HG02610 (cell line): ENCODE data around the gene MAGEA9.
A peak's percentile ranks its signal among the peaks of the same experiment; 100 is the strongest.
"Not testable (repeated sequence)": the region's sequence is repeated elsewhere in the genome, so short reads cannot be mapped to it uniquely, and the experiment has no call there.

ENCODE experiments used
- ATAC-seq: cut with Tn5 transposase; IDR thresholded peaks from one replicate; pipeline ENCODE4 v1.9.1; 2021; ENCODE audit warnings: mild to moderate bottlenecking, moderate library complexity; ENCODE audit not compliant: unreplicated experiment

Gene MAGEA9

GRCh38 chrX:149807747-149808458 lies 26.2 kb downstream of the MAGEA9 start:
- no peak for ATAC-seq

DNA sequence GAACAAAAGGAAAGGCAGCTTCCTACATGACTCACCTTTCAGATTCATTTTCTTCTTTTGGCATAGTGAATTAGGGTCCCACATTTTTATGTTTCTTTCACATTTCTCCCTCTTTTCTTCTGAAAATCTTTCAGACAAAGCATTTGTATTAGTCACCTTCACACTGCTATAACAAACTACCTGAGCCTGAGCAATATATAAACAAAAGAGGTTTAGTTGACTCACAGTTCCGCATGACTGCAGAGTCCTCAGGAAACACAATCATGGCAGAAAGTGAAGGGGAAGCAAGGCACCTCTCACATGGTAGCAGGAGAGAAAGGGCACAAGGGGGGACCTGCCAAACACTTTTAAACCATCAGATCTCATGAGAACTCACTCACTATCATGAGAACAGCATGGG lies 36.9 kb downstream of the MAGEA9 start:
- no peak for ATAC-seq

DNA sequence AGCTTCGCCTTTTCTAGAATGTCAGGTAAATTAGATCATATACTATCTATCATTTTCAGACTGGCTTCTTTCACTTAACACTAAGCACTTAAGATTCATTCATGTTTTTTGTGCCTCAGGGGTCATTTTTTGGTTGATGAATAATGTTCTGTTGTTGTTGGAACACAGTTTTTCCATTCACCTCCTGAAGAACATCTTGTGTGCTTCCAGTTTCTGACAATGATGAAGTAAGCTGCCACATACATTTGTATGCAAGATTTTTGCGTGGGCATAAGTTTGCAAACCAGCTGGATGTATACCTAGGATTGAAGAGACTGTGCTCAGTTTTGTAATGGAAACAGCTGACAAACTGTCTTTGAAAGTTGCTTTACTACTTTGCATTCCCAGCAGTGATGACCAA lies 37.6 kb downstream of the MAGEA9 start:
- ATAC-seq: no peak

DNA sequence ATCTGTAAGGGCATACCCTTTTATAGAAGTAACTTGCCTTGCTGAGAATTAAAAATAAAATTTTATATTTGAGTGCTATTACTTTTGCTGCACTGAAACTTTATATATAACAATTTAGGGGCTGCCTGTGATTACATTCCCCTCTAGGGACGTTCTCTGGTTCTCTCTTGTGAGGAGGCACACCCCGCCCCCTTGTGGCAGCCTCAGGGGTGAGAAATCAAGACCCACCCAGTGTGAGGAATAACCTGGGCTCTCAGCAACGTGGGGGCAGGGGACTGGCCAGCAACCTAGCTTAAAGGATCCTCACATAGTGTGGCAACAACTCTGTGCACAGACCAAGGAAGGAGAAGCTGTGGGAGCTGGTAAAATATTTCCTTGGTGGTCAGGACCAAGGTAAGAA lies 43.7 kb downstream of the MAGEA9 start:
- no peak for ATAC-seq

DNA sequence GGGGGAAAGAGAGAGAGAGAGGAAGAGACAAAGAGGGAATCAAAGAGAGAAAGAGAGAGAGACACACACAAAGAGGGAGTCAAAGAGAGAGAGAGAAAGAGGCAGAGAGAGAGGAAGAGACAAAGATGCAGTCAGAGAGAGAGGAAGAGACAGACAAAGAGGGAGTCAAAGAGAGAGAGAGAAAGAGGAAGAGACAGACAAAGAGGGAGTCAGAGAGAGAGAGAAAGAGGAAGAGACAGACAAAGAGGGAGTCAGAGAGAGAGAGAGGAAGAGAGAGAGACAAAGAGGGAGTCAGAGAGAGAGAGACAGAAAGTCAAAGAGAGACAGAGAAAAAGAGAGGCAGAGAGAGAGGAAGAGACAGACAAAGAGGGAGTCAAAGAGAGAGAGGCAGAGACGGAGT lies 45.5 kb downstream of the MAGEA9 start:
- ATAC-seq: peak; percentile 40

DNA sequence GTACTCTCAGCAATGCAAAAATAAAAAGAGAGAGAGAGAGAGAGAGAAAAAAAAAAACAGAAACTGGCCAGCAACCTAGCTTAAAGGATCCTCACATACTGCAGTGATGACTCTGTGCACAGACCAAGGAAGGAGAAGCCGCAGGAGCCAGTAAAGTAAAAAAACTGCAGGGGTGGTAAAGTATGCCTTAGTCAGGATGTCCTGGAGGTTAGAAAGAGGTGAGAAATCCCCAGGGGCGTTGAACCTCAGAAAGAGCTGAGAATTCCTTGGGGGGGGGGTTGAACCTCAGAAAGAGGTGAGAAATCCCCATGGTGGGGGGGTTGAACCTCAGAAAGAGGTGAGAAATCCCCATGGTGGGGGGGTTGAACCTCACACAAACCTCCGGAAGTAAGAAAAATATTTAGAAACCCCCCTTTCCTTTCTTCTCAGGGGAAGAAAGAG lies 48.0 kb downstream of the MAGEA9 start:
- peak; percentile 76 for ATAC-seq

GRCh38 chrX:149830192-149830873 lies 48.6 kb downstream of the MAGEA9 start:
- ATAC-seq: peak; percentile 53

DNA sequence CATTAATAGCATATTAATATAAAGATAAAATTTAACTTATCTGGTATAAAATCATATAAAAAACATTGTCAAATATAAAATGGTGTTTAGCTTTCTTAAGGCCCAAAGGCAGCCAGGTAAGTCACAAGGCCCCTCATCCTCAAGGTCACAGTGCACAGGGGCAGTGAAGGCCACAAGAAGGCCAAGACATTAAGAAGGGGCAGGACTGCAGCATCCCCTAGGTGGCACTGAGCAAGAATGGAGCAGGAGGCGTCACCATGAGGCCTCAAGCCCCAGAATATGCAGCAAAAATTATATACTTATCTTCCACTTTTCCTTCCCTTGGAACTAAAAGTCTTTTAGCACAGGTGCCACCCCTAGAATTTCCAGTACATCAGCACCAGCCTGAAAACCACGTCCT lies 49.7 kb downstream of the MAGEA9 start:
- no peak for ATAC-seq

DNA sequence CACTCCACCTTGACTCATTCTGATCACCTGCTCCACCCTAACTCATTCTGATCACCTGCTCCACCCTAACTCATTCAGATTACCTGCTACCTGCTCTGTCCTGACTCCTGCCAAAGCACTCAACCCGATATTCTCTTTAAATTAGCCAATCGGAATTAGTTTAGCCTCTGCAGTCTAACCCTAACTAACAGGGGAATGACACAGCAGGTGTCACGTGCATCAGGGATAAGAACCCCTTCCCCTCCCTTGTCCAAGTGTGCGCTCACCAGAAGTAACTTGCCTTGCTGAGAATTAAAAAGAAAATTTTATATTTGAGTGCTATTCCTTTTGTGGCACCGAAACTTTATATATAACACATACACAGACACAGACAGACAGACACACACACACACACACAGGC lies 55.0 kb downstream of the MAGEA9 start:
- ATAC-seq: not testable (repeated sequence)

DNA sequence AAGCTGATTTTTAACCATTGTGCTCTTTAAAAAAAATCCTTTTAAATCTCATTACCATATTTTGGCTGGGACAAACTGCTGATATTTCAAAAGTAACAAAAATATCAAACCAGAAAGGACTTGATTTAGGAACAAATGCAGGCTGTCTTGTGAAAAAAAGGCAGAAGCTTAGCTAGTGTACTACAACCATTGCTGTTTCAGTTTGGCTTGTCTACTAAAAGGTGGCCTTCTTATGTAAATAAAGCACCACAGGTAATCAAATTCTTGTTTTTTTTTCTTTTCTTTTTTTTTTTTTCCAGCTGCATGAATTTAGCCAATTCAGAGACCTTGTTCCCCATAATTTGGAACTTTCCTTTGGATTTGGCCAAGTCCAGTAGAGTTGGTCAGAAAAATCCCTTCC lies 55.4 kb downstream of the MAGEA9 start:
- ATAC-seq: no peak
